DMS153 treated with DMSO at 0.1 percent for 48 hours (cell line): Measurements from ENCODE around the gene VPS45.
"Not testable (repeated sequence)": the region's sequence is repeated elsewhere in the genome, so short reads cannot be mapped to it uniquely, and the experiment has no call there.

ENCODE experiments used
- DNase-seq: peaks from one replicate; lab custom pipeline; 2025; ENCODE audit not compliant: unreplicated experiment; lab: John Stamatoyannopoulos, UW

Gene VPS45, protein sequence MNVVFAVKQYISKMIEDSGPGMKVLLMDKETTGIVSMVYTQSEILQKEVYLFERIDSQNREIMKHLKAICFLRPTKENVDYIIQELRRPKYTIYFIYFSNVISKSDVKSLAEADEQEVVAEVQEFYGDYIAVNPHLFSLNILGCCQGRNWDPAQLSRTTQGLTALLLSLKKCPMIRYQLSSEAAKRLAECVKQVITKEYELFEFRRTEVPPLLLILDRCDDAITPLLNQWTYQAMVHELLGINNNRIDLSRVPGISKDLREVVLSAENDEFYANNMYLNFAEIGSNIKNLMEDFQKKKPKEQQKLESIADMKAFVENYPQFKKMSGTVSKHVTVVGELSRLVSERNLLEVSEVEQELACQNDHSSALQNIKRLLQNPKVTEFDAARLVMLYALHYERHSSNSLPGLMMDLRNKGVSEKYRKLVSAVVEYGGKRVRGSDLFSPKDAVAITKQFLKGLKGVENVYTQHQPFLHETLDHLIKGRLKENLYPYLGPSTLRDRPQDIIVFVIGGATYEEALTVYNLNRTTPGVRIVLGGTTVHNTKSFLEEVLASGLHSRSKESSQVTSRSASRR

DNA sequence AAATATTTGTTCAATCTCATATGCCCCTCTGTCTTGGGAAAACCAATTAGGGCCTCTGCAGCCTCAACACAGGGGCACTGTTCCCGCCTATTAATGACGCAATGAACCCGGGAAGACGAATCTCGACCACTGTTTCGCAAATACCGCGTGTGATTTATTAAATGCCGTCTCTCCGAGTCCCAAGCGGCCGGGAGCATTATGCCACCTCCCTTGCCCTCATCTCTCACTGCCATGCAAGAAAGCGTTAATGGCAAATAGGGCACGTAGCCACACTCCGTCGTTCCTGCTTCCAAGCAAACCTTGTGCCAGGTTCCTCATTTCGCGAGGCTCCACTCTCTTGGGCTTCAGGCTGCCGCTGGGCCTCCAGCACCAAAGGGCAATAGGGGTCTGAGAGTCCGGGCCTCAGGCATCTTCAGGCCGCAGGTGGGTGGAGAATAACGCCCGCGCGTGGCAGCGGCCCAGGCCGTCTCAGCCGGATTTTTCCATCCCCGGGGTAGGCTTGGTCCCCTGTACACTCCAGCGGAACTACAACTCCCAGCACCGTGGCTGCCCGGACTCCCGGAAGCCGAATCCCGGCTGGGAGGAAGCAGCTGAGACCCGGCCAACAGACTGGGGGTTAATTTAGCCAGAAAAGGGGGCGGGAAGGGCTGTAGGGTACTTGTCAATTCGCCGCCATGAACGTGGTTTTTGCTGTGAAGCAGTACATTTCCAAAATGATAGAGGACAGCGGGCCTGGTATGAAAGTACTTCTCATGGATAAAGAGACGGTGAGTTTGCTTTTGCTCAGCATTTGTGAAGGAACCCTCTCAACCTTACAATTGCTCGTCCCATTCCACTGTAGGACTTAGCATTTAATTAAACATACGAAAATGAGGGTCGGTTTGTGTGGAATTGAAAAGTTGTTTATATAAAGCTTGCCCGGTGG lies at the start of gene VPS45:
VPS45 (plus strand) TSS at position 593 of the 925 bp plus-strand sequence; CDS start at position 675, 82 bp downstream.
- peak; percentile 90 for DNase-seq

DNA sequence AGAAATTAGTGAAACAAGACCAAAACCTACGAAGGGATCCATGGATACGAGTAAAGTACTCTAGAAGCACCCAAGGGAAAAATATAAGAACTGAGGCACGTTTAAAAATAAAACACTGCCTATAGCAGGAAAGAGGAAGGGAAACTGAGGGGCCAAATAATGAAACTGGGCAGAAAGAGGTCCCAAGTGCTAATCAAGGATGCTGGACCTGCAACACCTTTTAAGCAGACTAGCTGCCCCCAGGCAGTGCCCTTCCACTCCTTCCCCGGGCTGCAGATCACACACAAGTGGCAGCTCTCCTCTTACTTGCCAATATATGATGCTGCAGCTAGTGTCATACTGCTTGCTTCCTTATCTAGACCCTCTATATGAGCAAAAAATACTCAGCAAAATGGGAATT lies 49.4 kb upstream of the VPS45 start:
- DNase-seq = no peak

DNA sequence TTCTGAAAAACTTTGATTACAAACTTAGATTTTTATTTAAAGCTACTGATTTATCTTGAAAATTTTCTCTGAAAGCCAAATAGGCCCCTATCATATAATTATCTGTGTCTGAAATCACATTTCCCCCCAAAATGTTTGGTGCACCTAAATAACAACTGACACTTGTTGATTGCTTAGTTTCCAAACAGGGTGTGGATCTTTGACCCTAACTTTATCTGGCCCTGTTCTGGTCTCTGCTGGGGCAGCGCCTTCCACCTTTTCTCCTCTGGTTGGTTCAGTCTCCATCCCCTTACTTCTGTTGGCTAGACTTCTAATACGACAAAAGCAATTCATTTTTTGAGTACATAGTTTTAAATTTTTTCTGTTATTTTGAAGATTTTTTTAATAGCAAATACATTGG lies 46.9 kb upstream of the VPS45 start:
- DNase-seq = no peak

DNA sequence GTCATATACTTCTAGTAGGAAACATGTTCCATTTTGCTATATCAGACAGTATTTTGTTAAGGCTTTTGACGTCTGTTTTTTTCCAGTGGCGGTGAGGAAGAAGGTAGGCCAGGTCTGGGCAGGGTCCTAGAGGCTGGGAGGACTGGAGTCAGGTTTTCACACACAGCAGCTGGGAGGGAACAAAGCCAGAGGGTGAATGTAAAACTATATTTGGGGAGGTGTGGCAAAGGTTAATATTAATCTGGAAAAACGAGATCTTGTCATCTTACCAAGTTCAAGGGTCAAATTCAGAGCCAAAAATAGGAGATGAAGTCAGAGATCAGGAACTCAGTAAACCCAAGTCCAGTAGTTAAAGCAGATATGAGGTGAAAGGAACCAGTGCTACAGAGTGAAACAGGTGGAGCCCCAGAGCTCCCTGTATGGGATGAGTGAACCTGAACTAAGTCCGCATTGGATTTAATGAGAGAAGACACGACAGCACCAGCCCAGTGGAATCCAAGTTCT lies 46.3 kb upstream of the VPS45 start:
- no peak for DNase-seq

DNA sequence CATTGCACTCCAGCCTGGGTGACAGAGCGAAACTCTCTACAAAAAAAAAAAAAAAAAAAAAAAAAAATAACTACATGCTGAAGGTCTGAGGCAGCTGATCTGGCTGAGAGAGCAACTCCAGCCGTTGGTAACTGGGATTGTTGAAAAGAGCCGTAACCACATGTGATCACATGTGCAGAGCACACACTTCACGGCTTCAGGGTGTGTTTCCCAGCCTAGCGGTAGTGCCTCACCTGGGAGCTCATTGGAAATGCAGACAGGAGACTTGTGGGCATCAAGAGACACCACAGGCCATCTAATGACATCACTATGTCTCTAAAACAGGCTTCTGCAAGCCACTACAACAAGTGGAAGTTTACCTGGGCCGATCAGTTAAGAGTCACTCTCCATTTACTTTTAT lies 45.2 kb upstream of the VPS45 start:
- DNase-seq = no peak

DNA sequence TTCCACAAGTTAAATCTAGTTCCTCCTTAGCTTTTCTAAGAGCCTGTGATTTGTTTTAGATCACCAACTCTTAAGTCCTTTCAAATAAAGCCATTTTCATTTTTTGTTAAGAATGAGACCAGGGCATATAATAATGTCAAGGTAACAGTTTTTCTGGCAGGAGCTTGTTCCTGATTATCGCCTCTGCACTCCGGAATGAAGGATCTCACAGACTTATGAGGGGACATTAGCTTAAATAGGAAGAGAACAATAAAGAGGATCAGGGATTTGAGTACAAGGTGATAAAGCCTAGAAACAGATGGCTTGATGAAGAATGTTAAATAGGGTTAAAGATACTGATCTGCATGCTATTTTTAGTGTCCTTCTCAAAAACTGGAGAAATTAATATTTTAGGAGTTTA lies 43.4 kb upstream of the VPS45 start:
- DNase-seq = no peak

DNA sequence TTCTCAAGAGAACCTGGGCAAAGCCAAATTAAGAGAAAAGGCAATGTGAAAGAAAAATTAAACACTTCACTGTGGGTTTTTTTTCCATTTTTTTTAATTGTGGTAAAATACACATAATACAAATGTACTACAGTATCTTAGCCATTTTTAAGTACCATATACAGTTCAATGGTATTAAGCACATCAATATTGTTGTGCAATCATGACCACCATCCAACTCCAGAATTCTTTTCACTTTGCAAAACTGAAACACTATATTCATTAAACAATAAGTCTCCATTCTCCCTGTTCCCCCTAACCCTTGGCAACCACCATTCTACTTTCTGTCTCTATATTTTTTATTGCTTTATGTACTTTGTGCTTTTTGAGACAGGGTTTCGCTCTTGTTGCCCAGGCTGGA lies 39.3 kb upstream of the VPS45 start:
- no peak for DNase-seq

DNA sequence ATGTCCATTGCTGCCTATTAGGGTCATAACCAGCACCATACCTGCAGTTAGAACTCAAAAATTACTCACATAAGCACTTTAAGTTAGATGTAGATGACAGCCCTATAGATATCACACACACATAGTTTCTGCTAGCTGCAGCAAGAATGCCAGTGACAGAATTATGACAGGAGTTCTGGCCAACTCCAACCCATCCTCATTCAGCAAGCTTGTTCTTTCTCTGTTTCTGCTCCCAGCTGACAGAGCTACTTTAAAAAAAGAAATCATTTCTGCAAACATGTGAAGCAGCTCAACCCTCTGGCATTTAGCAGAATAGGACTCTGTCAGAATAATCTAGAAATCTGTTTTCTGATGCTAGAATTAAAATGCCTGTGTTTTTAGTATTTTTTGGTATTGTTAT lies 33.2 kb upstream of the VPS45 start:
- no peak for DNase-seq

DNA sequence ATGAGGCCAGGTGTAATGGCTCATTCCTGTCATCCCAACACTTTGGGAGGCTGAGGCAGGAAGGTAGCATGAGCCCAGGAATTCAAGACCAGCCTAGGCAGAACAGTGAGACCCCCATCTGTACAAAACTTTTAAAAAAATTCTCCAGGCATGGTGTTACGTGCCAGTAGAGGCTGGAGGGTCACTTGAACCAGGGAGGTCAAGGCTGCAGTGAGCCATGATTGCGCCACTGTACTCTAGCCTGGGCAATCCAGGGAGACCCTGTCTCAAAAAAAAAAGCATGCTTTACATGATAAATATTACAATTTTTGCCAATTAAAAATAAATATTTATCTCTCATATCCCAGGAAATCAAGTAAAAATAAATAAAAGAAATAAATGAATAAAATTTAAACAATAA lies 17.6 kb upstream of the VPS45 start:
- DNase-seq = no peak

DNA sequence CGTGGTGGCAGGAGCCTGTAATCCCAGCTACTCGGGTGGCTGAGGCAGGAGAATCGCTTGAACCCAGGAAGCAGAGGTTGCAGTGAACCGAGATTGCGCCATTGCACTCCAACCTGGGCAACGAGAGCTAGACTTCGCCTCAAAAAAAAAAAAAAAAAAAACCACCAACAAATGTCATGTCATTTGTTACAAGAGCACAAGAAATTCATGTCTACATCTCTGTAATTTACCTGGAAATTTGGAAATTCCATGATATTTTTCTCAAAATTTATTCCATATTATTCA lies 16.5 kb upstream of the VPS45 start:
- DNase-seq = no peak

DNA sequence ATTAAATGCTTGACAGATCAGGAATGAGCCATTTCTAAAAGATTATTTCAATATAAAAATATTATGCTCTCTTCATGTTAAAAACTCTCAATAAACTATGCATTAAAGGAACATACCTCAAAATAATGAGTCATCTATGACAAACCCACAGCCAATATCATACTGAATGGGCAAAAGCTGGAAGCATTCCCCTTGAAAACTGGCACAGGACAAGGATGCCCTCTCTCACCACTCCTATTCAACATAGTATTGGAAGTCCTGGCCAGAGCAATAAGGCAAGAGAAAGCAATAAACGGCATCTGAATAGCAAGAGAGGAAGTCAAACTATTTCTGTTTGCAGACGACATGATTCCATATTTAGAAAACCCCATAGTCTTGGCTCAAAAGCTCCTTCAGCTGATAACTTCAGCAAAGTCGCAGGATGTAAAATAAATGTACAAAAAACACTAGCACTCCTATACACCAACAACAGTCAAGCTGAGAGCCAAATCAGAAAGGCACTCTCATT lies 15.6 kb upstream of the VPS45 start:
- not testable (repeated sequence) for DNase-seq

DNA sequence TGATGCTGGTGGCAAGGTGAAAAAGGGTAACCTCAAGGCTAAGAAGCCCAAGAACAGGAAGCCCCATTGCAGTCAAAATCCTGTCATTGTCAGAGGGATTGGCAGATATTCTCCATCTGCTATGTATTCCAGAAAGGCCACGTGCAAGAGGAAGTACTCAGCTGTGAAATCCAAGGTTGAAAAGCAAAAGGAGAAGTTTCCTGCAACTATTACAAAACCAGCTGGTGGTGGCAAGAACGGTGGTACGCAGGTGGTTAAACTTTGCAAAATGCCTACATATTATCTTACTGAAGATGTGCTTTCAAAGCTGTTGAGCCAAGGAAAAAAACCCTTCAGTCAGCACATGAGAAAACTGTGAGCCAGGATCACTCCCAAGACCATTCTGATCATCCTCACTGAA lies 13.7 kb upstream of the VPS45 start:
- no peak for DNase-seq

DNA sequence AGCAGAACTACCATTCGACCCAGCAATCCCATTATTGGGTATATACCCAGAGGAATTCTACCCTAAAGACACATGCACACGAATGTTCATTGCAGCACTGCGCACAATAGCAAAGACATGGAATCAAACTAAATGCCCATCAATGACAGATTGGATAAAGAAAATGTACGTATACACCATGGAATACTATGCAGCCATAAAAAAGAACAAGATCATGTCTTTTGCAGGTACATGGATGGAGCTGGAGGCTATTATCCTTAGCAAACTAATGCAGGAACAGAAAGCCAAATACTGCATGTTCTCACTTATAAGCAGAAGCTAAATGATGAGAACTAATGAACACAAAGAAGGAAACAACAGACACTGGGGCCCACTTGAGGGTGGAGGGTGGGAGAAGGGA lies 12.1 kb upstream of the VPS45 start:
- DNase-seq = not testable (repeated sequence)

DNA sequence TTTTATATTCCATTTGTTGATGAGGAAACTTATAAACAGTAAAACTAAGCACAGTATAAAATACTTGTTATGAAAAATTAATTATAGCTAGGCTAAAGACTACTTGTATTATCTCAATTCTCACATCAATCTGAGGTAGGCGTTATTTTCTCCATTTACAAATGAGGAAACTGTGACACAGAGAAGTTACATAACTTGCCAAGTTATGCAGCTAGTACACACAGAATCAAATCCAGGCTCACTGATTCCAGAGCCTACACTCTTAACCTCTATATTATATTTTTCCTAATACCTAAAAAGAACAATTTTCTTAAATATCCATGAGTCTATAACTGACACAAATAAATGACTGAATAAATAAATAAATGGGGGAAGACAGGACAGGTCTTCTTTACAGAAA lies 11.2 kb upstream of the VPS45 start:
- DNase-seq = no peak

DNA sequence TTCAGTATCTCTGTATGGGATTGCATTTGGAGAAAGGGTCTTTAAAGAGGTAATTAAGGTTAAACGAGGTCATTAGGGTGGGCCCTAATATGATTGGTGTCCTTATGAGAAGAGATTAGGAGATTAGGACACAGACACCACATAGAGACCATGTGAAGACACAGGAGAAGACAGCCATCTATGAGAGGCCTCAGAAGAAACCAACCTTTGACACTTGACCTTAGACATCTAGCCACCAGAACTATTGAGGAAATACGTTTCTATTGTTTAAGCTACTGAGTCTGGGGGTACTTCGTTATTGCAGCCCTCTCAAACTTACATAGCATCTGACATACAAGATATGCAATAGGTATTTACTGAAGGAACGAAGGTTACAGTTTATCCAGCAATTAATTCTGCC lies 7.3 kb upstream of the VPS45 start:
- no peak for DNase-seq

DNA sequence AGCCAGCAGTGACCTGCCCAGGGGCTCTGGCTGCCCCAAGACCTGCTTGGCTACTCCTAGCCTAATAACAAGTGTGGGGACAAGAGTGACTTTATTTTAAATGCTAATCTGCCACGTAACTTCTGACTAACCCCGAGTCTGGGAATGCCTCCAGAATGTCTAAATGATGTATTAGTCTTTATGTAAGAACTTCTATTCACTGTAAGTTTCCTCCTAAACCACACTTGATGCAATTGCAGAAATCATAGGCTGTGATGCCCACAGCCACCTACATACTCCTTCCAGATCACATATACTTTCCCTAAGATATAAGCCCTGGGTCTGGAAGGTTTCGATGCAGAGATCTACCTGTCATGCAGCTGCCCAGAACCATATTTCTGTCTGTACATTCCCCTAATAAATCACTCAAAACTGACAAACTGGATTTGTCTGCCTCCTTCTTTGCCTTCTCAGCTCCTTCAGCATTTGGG lies 5.9 kb upstream of the VPS45 start:
- DNase-seq = no peak

DNA sequence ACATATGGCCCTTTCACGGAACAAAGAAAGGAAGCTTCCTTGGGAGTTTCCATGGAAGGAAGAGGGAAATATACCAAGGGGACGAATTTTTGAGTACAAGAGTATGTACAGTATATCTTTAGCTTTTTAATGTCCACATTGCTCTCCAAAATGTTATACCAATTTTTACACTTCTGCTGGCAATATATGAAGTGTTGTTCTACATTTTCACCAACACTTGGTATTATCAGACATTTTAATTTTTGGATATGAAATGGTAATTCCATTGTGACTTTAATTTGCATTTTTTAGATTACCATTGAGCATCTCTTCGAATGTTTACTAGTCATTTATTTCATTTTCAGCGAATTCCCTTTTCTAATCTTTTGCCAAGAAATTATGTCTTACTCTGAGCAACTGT lies 5.5 kb upstream of the VPS45 start:
- no peak for DNase-seq

DNA sequence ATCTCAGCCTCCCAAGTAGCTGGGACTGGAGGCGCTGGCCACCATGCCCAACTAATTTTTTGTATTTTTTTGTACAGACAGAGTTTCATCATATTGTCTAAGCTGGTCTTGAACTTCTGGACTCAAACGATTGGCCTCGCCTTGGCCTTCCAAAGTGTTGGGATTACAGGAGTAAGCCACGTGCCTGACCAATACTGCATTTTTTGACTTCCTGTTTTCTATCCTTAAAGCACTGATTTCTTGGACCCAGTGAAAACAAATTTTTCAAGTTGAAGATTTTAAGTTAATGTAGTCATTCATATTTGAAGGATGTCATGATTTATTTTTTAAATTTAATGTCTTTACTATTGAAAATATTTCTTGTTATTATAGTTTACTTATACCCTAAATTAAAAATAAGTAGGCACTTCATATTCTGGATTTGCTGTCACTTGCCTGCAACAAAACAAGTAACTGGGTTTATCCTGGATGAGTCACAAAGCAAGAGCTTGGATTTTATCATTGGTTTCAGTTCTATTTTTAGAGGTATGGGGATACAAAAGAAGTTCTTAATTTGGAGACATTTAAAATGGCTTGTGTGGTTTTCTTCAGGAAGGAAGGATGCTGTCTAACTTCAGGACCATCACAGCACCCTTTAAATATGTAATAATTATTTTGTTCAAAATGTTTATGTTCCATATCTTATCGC lies 2.2 kb upstream of the VPS45 start:
- peak; percentile 6 for DNase-seq

DNA sequence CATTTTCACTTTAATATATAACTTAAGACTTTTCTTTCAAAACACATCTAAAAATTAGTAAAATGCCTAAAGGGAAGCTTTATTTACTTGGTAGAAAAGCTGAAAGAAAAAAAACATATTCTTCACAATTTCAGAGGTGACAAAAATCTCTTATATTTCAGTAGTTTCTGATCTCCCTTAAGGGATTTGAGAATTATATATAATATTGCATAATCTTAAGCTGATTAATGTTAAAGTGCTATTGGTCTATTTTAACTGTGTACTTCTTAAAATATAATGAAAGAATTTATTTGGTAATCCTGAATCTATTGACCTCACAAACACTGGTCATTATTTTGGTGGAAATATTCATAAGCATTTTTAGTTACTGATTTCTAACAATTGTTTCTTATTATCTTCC lies 1.2 kb upstream of the VPS45 start:
- DNase-seq = no peak

DNA sequence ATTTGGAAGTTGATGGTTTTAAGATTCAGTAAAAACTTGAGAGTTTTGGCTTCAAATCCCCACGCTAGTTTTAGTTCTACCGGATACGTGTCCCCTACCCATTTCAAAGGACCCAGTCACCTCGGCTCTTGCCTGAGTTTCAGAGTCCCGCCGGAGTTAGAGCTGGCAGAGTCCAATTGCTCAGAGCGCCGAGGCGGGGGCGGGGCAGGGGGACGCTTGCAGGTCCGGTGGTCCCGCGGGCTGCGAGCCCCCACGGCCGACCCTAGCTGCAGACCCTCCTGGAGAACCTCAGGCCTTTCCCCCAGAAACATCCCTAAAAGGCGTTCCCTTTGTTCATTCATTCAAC lies 765 bp upstream of the VPS45 start:
- DNase-seq = peak; percentile 68

DNA sequence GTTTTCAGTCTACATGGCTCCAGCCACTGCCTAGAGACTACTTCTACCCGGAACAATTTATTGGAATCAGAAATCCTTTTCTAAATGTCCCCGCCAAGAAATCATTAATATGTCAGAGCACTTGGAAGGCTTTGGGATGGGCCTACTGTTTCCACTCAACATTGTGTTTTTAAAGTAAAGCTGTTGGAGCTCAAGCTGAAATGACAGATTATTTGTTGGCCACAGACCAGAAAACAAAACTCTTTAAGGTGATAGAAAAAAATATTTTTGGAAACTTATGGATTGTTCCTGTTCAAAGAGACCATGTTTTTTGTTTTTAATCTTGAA lies 496 bp downstream of the VPS45 start:
- no peak for DNase-seq
